HPDE6-E6E7 (cell line): Measurements from ENCODE around the gene LTBP2.

Source experiments
- DNase-seq: peaks from one replicate; pipeline ENCODE4 v3.0.0; 2011; ENCODE audit warnings: missing footprints; ENCODE audit errors: extremely low spot score

LTBP2 gene

DNA sequence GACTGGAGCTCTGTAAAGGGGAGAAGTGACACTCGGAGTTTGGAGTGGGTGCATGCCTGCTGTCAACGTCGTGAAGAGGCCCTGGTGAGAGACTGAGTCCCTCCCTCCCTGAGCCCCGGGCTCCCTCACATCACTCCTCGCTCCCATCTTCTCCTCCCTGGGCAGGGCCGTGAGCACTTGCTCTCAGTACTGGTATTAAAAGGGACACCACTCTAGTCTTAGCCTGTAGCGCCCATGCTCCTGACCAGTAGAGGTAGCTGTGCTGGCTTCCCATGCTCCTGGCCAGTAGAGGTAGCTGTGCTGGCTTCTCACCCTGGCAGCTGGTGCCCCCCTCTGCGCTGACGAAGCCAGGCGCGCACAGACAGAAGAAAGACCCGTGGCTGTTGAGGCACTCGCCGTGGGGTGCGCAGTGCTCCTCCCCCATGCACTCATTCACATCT, 103.7 kb downstream of the LTBP2 start:
- DNase-seq: no peak

DNA sequence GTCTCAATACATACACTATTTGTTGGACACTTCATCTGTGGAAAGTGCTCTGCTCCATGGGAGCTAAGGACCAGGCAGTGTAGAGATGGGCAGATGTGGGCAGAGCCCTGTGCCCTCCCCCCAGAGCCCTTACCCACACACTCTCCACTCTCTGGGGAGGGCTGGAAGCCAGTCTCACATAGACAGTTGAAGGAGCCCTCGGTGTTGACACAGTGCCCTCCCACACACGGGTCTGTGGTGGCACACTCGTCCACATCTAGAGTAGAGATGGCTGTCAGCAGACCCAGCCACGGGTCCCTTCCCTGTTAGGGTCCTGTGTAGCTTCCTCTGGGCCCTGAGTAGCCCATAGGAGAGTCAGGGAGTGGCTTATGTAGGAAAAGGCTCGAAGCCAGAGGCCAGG, 104.2 kb downstream of the LTBP2 start:
- DNase-seq: no peak

DNA sequence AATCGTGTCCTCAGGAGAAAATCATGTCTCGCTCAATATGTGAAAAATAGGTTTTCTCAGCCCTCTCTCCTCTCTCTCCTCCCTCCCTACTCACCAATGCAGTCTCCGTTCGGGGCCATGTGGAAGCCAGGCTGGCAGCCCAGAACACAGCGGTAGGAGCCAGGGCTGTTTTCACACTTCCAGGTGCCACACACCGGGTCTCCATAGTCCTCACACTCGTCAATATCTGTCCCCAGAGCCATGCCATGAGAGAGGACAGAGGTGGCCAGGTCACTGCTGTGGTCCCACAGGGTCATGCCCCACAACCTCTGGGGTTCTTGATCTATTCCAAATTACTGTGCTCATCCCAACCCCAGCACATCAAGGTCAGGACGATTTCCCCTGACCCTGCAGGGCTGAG, 105.0 kb downstream of the LTBP2 start:
- DNase-seq: no peak

DNA sequence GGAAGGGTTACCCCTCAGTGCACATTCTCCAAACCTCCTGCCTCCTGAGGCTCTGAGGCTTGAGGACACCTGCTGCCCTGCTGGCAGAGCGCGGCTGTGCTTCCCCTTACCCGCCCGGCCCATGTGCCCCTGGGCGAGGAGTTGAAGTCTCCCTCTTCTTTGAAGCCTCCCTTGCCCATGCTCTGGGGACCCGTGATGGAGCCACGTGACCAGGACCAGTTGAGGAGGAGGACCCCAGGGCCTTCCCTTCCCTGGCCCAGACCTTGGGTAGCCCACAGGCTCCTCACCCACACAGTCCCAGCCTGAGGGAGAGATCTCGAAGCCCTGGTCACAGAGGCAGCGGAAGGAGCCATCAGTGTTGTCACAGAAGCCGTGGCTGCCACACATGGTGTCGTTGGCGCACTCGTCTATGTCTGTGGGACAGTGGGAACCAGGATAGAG, 105.6 kb downstream of the LTBP2 start:
- no peak for DNase-seq

DNA sequence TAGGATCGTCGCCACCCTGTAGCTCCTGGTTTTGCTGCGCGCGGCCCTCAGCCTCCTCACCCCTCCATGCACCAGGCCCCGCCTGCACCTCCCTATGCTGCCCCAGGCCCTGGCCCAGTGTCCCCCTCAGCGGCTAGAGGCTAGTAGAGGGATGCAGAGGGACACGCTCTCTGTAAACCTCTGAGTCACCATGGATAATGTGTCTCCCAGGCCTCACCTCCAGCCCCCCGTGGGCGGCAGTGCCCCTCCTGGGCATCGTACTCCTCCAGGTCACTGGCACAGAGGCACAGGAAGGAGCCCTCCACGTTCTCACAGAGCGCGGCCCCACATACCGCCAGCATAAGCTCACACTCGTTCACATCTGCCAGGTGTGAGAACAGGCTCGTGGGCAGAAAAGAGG, 106.2 kb downstream of the LTBP2 start:
- DNase-seq: no peak

DNA sequence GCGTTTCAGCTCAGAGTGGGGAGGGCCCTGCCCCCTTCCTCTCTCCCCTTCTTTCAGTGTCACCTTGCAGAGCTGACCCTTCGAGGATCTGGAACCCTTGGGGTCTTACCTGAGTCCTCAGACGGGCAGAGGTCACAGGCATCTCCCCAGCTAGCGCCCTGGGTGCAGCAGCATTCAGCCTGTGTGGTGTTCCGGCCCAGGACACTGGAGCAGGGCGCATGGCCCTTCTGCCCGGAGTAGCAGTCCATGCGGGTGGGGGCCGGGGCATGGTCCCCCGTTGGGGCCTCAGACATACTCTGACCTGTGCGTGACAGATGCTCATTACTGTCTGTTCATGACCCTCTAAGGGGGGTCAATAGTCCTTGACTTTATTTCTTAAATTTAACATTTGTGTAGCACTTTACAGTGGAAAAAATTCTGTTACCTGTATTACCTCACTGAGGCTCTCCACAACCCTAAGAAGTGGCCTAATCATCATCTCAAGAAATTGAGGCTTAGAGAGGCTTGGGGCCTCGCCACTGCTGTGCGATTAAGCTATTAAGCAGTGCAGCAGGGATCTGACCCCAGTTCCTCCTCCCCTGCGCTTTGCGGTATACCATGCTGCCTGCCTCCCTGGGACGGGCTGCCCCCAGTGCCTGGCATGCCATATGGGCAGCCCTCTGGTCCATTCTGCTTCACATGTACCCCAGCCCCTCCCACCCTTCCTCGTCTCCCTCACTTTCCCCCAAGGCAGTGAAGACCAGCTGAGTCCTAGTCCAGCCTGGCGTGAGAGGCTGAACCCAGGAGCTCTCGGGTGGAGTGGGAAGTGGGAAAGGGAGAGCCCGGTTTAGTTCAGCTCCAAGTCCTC, 106.9 kb downstream of the LTBP2 start:
- no peak for DNase-seq

DNA sequence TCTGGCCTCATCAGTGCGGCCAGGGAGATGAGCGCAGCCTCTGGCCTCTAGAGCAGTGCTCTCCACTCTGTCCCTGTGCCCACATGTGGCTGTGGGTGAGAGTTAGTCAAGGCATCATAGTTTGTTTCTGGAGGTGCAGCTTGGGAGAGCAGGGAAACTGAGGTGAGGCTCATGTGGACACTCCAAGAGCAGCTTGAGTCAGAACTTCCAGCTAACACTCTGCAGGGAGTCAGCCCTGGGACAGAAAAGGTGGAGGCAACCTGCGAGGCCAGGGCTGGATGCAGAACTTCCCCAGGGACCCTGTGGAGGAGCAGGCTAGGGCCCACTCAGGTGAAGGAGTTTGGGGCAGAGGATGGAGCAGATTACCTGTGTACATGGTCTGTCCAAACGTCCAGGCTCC, 107.6 kb downstream of the LTBP2 start:
- DNase-seq: no peak

DNA sequence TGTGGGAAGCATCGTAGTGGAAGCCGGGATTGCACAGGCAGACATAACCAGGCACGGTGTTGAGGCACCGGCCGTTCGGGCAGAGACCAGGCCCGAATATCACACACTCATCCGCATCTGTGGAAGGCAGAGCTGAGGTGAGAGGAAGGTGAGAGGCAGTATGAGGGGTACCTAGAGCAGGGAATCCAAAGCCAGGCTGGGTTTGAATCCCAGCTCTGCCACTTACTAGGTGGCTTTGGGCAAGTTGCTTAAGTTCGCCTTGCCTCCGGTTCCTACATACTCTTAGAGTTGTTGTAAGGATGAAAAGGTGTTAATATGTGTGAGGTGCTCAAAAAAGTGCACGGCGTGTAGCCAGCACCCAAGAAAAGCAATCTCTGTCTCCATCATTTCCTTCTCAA, 108.1 kb downstream of the LTBP2 start:
- DNase-seq: no peak

DNA sequence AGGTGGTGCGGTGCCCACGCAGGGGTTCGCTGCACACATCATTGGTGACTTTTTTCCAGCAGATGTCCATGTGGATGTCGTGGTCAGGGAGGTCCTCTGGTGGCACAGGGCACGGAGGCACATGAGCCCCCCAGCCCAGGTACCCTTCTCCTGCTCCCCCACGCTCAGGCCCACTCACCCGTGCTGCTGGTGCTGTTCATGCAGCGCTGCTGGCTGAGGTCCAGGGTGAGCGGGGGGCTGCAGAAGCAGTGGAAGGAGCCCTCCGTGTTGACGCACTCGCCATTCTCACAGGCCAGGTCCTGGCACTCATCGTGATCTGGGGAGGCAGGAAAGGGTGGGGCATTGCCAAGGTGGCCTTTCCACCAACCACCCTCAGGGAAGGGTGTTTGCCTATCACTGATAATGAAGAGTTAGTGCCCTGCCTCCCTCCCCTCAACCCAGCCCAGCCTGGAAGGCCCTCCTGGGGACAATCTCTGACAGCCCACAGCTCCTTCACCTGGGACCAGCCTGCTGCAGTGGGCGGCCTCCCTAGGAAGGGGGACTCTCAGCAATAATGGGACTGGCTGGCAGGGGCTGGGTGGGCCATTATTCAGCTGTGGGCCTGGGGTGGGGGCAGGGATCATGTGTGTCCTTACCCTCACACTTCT, 108.6 kb downstream of the LTBP2 start:
- DNase-seq: no peak

DNA sequence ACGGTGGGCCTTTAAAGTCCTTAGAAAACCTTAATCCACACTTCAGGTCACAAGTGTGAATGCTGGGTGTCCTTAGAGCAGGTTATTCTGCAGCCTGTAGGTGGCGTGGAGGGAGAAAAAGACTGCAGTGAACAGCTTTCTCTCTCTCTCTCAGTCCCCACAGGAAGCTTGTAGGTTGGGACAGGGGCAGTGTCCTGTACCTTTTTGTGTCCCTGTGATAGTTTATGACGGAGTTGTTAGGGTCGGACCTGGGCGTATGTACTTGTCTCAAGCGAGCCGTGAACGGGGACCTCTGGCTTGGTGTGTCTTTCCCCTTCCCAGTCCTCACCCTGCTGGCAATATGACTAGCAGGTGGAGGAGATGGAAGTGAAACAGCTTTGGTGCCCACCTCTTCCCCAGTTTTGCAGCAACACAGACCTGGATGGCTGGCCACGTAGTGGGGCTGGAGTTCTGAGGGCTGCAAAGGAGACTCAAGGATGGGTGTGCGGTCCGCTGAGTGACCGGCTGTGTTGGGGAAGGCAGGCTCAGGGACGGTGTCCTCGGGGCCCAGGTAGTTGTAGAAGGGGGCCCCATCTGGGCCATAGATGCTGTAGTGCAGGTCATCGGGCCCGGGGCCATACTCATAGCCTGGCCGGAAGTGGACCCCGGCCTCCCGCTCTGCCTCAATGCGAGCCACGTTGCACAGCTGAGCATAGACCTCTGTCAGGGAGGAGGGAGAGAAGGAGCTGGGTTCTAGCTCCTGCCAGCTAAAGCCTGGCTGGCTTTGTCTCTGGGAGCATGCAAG, 109.6 kb downstream of the LTBP2 start:
- no peak for DNase-seq

DNA sequence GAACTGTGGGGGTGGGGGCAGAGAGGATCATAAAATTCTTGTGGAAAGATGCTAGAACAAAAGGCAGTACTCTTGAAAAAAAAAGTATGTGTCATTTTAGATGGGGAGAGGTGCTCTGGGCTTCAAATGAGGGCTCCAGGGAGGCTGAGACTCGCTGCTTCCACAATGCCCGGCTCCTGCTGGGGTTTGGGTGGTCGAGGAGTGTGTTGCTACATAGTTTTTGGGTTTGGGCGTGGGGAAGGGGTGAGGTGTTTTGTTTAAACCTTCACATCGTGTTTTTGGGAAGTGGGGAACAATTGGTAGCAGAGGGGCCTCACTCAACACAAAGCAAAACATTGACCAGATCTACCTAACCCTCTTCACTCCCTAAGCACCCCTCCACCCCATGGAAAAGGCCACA, 110.3 kb downstream of the LTBP2 start:
- DNase-seq: no peak

DNA sequence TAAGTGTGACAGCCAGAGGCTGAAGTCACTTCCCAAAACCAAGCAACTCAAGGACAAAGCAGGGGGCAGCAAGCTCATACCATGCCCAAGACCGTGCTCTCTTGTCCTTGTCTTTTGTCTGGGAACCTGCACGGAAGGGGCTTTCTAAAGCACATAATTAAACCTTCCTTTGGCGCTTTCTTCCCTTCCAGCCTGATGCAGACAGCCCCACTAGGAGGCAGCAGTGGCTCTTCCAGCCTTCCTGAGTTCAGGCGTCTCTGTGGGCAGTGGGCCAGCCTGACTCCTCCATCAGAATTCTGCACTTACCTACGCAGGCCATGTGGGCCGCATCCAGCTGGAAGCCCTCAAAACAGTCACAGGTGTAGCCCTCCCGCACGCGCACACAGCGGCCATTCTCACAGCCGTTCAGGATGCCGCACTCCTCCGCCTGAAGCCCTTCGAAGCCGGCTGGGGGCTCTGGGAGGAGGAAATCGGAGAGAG, 110.9 kb downstream of the LTBP2 start:
- no peak for DNase-seq

DNA sequence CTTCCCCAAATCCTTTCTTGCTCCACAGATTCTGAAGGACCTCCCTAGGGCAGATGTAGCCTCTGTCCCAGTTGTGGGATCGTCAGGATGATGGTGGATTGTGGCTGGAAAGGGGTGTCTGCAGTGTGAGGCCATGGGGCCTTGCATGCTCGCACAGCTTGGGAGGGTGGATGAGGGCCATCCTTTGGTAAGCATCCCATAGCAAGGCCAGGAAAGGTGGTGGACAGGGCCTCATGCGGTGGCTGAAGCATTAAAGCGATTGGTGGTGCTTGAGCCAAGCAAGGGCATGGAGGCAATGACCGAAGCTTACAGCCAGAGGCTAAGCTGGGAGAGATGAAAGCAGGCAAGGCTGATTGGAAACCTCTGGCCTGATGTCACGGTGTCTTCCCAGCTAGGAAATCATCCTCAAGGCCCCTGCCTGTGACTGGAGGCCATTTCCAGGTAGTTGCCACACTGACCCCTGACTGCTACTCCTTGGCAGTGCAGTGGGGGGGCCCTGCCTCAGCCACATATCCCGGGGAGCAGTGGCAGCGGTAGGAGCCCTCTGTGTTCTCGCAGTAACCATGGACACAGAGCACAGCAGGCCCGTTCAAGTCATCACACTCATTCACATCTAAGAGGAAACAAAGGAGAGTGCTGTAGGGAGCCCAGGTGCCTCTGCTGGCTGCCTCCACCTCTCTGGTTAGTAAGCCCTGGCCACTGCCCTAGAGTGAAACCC, 111.5 kb downstream of the LTBP2 start:
- DNase-seq: no peak

DNA sequence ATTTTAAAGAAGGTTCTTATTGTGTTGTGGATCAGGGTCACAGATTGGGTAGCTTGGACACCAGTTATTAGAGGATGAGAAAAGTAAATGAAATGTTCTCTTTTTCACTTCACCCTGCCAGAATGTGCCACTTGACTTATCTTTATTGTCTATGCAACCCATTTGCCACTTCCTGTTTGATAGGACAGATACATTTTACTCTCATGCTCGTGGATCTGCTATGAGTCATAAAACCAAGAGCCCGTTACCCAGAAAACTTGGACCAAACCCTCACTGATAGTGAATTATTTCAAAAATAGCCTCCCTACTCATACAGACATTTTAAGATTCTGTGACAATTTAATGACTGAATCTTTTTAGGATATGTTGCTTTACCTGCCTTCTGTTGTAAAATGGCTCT, 116.7 kb downstream of the LTBP2 start:
- DNase-seq: no peak

DNA sequence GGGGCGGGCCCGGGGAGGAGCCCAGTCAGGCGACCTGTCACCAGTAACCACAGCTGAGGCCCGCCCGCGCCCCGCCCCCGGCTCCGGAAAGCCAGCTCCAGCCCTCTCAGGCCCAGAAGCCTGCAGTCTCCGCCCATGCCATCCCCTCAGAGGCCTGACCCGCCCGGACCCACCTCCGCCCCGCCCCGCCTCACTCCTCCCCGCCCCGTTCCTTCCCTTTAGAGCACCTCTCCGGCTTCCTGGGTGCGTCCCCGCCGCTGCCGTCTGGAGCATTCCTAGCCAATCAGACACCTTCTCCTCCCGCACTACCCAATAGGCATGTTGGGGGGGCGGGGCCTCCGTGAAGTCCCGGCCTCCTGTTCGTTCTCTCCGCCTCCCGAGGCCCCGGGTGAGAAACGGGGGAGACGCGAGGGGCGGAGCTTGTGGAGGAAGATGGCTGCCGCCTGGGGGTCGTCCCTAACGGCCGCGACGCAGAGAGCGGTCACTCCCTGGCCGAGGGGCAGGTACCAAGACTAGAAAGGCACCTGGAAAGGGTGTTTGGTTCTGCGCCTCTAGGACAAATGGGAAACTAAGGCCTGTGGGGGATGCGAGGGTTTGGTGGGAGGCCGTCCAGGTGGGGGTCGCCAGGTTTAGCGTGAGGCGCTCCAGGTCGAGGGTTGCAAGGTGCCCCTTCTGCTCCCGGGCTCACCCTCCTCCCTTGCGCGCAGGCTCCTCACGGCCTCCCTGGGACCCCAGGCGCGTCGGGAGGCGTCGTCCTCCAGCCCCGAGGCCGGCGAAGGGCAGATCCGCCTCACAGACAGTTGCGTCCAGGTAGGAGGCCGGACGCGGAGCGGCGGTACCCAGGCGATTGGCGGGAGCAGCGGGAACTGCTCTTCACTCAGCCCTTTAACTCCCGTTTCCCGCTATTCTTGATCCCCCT, 118.4 kb downstream of the LTBP2 start, which contains the start of gene ISCA2:
ISCA2 (plus strand) TSS at position 423 of the 919 bp plus-strand sequence; CDS start at position 433, 10 bp downstream.
- DNase-seq: peak; percentile 99

DNA sequence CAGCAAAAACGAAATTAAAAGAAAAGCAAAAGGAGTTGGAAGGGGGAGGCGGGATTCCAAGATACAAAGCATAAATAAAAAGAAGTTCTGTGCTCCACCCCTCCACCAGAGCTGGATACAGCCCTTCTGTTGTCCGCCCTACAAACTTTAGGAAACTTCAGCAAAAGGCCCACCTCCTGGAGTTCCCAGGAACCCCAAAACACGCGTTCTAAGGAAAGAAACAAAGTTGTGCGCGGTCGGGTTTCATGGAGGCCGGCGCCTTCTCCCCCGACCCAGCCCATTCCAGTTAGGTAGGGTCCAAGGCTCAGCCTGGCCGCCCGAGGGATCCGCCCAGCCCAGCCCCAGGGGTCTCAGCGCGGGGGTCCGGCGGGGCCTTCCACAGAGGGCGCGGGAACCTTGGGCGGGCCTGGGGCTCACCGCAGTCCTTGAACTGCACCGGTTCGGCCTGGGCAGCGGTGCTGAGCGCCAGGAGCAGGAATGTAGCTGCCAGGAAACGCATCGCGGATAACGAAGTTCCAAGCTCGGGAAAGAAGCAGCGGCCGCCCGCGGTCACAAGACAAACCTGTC, 119.2 kb downstream of the LTBP2 start, which contains the start of gene NPC2:
NPC2 (minus strand) TSS at position 530 of the 567 bp plus-strand sequence; CDS start at position 499, 31 bp downstream.
- DNase-seq: no peak

DNA sequence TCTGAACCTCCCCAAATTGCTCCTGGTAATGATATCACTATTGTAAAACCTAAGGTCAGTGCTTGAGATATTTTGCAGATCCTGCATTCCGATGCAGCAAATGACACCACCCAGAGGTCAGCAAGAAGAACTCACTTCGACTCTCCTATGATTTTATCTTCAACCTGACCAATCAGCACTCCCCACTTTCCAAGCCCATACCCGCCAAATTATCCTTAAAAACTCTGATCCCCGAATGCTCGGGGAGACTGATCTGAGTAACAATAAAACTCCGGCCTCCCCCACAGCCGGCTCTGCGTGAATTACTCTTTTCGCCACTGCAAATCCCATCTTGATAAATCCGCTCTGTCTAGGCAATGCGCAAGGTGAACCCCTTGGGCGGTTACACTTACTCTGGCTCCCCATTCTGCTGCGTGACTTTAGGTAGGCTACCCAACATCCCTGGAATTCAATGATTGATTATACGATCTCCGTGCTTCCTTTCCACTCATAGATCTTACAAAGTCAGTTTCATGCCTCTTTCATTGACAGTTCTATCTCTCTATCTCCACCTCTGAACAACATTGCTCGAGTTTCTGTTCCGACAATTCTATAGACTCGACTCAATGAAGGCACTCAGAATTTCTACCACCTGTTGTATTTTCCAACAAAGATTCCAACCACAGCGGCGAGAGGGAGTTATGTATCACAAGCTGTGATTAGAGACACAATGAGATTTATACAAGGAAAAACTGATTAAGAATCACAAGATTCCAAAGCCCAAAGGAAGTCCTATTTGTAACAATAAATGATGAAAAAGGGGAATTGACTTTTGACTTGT, 119.9 kb downstream of the LTBP2 start:
- no peak for DNase-seq

DNA sequence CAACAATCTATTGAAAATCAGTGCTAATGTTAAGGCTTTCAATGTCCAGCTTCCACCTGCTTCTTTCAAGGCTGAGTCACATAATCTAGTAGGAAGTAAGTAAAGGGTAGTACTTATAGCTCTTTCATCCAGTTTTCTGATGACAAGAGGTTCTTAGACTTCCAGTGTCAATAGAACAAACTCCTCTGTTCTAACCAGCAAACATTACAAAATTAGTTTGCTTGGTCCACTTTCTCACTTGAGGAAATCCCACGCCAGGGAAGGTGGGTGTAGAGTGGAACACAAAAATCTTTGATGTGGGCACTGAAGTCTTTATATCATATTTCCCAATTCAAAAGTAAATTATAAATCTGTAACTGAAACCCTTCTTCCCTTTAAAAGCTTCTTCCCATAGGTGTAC, 121.6 kb downstream of the LTBP2 start:
- no peak for DNase-seq

DNA sequence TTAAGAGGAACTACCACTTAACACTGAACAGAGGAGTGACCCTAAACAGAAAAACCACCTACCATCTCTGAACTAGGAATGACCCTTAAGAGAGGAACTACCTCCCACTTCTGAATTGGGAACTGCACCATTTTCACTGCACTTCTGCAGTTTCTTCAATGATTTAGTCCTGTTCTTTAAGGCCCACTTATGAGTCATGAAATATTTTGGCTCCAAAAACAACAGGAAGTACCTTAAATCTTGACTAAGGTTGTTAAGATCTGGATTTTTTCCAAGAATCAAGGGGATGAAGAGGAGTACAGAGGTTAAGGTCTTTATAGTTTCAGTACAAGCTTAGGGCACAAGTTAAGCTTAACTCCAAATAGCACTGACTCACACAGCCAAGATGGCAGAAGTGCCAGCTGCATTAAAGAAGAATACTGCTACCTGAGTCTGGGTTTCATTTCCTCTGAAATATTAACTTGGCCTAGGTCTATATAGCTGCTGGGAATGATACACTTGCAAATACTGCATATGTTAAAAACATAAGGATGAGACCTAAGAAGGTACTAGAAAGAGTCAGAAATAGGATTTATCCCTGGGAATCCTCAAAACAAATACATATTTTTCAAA, 123.1 kb downstream of the LTBP2 start:
- DNase-seq: no peak
